Lower leg skin (tissue), 3 donors: Measurements from ENCODE around the gene RAPGEF3.

Experiments
- CTCF ChIP-seq, 3 donors: fragments of 450-650 bp; IDR thresholded peaks; one replicate each; pipeline ENCODE4 v1.5.1; 2016; ENCODE audit warnings: antibody characterized with exemption in 3 of 3, mild to moderate bottlenecking in 3 of 3, moderate library complexity in 2 of 3
- POLR2A ChIP-seq, 2 donors: fragments of 450-650 bp; IDR thresholded peaks; one replicate each; pipeline ENCODE4 v1.6.1; 2016 to 2017; ENCODE audit warnings: antibody characterized with exemption in 2 of 2, mild to moderate bottlenecking in 1 of 2, moderate library complexity in 1 of 2

- TF ChIP-seq CTCF (IDR thresholded peaks at IDR 0.05) (no peak), POLR2A (IDR thresholded peaks at IDR 0.05) (no peak)
Measured at GRCh38 chr12:47746073-47746472, 12.6 kb downstream of the RAPGEF3 start.
